ENCODE results near the gene EP300. TPM values are rescaled to one million over a fixed set of nuclear protein-coding genes. Genes with fewer than 3 reads are reported as not detected.
"Not testable (repeated sequence)": the region's sequence is repeated elsewhere in the genome, so short reads cannot be mapped to it uniquely, and the experiment has no call there.

EP300 gene
- total RNA-seq, 1 donor from 2014 or later = 30.5 TPM

DNA sequence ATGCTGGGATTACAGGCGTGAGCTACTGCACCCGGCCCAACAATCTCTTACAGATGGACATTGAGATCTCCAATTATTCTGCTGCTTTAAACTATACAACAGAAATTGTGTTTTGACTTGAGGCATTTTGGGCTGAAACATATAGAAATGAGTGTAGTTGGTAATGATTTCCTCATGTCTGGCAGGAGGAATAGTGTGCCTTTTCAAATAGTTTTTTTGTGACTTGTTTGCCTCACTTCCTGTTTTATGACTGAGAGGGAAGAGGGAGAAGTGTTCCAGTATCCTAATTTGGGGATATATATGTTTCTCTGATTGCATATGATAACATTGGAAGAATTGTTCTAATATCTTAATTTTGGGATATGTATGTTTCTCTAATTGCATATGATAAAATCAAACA, 40.2 kb downstream of the EP300 start:
- ATAC-seq (no peak), DNase-seq (no peak)
- intact Hi-C loops (cut with micrococcal nuclease) = no loop called here

DNA sequence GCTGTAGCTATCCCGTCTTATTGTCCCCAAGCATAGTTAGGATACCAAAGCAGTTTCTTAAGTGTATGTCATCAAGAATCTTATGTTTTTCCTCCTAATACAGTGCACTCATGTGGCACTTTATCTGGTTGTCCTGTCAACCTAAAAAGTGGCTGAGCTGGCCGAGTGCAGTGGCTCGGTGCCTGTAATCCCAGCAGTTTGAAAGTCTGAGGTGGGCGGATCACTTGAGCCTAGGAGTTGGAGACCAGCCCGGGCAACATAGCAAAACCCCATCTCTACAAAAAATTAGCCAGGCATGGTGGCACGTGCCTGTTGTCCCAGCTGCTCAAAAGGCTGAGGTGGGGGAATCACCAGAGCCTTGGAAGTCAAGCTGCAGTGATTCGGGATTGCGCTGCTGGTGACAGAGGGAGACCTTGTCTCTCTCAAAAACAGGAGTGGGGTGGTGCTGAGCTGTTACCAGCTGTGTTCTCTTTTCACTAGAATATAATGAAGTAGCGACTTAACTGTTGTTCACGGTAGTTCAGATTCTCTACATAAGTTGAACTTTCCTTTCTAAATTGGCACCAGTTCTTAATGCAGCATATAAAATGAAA, 48.1 kb downstream of the EP300 start:
- intact Hi-C loops (cut with micrococcal nuclease) = loop anchor here (10.0 kb wide), 1 partner anchor 216 kb away; no protein-coding TSS in a partner anchor
- ATAC-seq = peak; percentile 76
- DNase-seq = no peak

DNA sequence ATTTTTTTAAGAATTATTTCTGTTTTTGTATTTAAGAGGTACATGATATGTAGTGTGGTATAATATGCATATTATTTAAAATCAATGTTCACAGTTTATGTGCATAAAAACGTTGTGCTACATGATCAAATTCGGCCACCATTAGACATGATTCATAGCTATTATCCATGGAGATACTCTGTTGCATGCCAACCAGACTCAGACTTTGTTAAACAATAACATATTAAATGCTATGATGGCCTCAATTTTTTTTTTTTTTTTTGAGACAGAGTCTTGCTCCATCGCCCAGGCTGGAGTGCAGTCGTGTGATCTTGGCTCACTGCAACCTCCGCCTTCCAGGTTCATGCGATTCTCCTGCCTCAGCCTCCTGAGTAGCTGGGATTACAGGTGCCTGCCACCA, 53.5 kb downstream of the EP300 start:
- intact Hi-C loops (cut with micrococcal nuclease) = loop anchor here (10.0 kb wide), 1 partner anchor 221 kb away; no protein-coding TSS in a partner anchor
- ATAC-seq, DNase-seq: not testable (repeated sequence)

DNA sequence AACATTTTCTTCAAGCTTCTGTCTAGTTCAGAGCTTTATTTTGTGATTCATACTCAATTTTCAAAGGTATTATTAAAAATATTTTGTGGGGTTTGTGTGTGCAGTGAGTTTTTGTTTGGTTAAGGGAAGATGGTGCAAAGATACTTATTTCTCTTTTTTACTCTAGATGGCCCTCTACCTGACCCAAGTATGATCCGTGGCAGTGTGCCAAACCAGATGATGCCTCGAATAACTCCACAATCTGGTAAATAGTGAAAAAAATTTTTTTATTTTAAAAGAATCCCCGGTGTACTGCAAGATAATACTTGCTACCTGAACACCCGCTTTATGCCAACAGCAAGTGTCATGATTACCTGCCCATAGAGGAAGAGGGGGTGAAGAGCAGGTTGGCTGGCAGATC, 54.2 kb downstream of the EP300 start:
- DNase-seq (no peak), ATAC-seq (no peak)
- intact Hi-C loops (cut with micrococcal nuclease) = loop anchor here (10.0 kb wide), 1 partner anchor 222 kb away; no protein-coding TSS in a partner anchor

DNA sequence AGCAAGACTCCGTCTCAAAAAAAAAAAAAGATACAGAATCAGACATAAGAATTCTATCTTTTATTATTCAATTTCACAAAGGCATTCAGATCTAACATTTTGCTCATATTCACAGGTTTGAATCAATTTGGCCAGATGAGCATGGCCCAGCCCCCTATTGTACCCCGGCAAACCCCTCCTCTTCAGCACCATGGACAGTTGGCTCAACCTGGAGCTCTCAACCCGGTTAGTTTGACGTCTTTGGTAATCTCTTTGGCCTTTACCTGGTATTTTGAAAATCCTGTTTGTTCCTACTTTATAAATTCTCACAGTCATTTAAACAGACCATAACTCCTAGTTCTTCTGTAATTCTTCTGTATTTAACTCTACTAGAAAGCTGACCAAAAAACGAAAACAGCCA, 55.3 kb downstream of the EP300 start:
- DNase-seq = no peak
- intact Hi-C loops (cut with micrococcal nuclease) = loop anchor here (10.0 kb wide), 1 partner anchor 223 kb away; no protein-coding TSS in a partner anchor
- no peak for ATAC-seq

GRCh38 chr22:41152902-41153301, 60.5 kb downstream of the EP300 start:
- ATAC-seq = no peak
- DNase-seq = no peak
- intact Hi-C loops (cut with micrococcal nuclease) = no loop called here

GRCh38 chr22:41157083-41157482, 64.7 kb downstream of the EP300 start:
- DNase-seq = no peak
- intact Hi-C loops (cut with micrococcal nuclease) = no loop called here
- peak; percentile 64 for ATAC-seq

DNA sequence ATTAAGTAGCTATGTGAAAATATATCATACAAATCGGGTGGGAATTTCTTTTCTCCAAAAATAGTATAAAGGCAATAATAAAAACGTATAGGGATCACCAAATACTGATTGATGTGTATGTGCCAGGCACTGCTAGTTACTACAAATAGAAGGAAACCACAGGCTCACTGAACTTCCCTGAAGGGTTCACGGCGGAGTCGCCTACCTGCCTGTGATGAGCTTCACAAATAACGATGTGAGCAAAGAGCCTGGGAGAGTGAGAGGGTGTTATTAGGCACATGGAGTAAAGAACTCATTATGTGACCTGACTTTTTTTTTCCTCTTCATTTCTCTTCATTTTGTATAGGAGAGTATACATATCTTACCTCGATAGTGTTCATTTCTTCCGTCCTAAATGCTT, 76.8 kb downstream of the EP300 start:
- DNase-seq (no peak), ATAC-seq (no peak)
- intact Hi-C loops (cut with micrococcal nuclease) = no loop called here

DNA sequence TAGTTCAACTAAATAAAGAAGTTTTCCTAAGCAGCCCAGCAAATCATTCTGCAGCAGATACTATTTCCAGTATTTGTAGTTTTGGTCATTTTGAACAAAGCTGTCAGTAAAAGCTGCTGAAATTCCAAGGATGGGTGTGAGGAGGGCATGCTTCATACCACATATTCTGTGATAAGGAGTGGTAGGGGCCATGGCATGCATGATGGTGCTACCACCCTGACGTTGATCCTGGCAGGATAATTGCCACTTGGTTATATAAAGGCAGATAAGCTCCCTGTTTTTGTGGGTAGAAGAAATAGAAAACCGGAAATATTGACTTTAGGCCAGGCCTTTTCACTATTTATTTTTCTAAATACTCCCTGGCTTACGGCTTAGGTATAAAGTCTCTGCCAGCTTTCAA, 79.6 kb downstream of the EP300 start:
- intact Hi-C loops (cut with micrococcal nuclease) = no loop called here
- ATAC-seq (no peak), DNase-seq (no peak)

DNA sequence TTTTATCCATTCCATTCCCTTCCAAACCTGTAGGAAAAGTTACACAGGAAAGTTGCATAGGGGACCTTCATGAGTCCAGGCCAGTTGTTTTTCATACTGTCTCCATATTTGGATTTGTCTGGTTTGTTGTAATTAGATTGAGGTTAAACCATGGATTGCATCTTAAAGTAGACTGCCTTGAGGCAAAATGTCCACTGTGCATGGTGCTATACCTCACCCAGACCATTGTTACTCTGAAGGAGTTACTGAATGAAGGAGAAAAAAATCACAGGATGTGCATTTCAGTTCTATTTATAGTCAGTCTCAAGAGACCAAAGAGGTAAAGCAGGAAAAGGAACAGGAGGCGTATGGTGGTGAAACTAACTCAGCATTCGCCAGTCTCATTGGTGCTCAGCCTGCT, 83.2 kb downstream of the EP300 start:
- DNase-seq (no peak), ATAC-seq (peak; percentile 12)
- intact Hi-C loops (cut with micrococcal nuclease) = no loop called here

DNA sequence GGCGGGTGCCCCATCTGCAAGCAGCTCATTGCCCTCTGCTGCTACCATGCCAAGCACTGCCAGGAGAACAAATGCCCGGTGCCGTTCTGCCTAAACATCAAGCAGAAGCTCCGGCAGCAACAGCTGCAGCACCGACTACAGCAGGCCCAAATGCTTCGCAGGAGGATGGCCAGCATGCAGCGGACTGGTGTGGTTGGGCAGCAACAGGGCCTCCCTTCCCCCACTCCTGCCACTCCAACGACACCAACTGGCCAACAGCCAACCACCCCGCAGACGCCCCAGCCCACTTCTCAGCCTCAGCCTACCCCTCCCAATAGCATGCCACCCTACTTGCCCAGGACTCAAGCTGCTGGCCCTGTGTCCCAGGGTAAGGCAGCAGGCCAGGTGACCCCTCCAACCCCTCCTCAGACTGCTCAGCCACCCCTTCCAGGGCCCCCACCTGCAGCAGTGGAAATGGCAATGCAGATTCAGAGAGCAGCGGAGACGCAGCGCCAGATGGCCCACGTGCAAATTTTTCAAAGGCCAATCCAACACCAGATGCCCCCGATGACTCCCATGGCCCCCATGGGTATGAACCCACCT, 84.7 kb downstream of the EP300 start:
- DNase-seq (no peak), ATAC-seq (peak; percentile 16)
- intact Hi-C loops (cut with micrococcal nuclease) = no loop called here

GRCh38 chr22:41177622-41178424, 85.4 kb downstream of the EP300 start:
- ATAC-seq = no peak
- DNase-seq = no peak
- intact Hi-C loops (cut with micrococcal nuclease) = no loop called here

DNA sequence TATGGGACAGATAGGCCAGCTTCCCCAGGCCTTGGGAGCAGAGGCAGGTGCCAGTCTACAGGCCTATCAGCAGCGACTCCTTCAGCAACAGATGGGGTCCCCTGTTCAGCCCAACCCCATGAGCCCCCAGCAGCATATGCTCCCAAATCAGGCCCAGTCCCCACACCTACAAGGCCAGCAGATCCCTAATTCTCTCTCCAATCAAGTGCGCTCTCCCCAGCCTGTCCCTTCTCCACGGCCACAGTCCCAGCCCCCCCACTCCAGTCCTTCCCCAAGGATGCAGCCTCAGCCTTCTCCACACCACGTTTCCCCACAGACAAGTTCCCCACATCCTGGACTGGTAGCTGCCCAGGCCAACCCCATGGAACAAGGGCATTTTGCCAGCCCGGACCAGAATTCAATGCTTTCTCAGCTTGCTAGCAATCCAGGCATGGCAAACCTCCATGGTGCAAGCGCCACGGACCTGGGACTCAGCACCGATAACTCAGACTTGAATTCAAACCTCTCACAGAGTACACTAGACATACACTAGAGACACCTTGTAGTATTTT, 86.1 kb downstream of the EP300 start:
- intact Hi-C loops (cut with micrococcal nuclease) = no loop called here
- ATAC-seq = peak; percentile 74
- DNase-seq = peak; percentile 78

DNA sequence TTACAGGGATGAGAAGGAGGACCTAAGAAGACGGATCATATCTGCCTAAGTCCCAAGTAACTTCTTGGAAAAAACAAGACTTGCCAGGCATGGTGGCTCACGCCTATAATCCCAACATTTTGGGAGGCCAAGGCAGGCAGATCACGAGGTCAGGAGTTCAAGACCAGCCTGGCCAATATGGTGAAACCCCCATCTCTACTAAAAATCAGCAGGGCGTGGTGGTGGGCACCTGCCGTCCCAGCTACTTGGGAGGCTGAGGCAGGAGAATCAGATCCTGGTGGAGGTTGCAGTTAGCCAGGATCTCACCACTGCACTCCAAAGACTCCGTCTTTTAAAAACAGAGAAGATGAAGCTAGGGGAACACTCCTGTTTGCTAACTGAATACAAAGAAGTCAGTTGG, 88.0 kb downstream of the EP300 start:
- intact Hi-C loops (cut with micrococcal nuclease); ATAC-seq: not testable (repeated sequence)

DNA sequence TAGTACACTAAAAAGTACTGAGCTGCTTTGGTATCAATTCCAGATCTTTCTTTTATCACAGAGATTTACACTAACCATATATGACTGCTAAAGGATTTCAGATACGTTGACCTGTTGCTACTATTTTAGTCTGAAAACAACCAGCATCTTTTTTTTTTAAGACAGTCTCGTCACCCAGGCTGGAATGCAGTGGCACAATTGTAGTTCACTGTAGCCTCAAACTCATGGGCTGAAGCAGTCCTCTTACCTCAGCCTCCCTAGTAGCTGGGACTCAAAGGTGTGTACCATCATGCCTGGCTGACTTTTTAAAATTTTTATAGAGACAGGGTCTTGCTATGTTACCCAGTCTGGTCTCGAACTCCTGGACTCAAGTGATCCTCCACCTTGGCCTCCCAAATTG, 88.5 kb downstream of the EP300 start:
- intact Hi-C loops (cut with micrococcal nuclease) = no loop called here
- ATAC-seq (no peak), DNase-seq (no peak)

More for the DNA sequence above, 88.0 kb downstream of the EP300 start:
- not testable (repeated sequence) for DNase-seq

GRCh38 chr22:41181349-41182241, 89.2 kb downstream of the EP300 start:
- no peak for DNase-seq
- intact Hi-C loops (cut with micrococcal nuclease) = no loop called here
- no peak for ATAC-seq

DNA sequence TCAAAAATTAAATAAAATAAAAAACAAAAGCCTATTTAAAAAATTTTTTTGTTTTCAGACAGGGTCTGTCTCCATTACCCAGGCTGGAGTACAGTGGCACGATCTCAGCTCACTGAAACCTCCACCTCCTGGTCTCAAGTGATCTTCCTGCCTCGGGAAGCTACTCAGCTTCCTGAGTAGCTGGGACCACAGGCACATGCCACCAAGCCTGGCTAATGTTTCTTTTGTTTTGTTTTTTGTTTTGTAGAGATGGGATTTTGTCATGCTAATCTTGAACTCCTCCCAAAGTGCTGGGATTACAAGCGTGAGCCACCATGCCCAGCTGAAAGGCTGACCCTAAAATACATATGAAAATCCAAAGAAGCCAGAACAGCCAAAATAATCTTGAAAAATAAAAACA, 92.3 kb downstream of the EP300 start:
- DNase-seq = no peak
- ATAC-seq = no peak
- intact Hi-C loops (cut with micrococcal nuclease) = no loop called here

DNA sequence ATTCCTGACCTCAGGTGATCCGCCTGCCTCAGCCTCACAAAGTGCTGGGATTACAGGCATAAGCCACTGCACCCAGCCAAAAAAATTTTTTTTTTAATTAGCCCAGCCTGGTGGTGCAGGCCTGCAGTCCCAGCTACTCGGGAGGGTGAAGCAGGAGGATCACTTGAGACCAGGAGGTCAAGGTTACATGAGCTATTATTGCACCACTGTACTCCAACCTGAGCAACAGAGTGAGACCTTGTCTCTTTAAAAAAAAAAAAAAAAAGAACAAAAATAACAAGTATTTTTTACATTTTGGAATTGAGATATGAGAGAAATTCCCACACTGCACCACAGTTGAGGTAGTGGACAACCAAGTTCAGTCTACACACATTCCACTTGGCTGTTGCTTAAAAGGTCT, 99.1 kb downstream of the EP300 start:
- intact Hi-C loops (cut with micrococcal nuclease) = no loop called here
- ATAC-seq = no peak

DNA sequence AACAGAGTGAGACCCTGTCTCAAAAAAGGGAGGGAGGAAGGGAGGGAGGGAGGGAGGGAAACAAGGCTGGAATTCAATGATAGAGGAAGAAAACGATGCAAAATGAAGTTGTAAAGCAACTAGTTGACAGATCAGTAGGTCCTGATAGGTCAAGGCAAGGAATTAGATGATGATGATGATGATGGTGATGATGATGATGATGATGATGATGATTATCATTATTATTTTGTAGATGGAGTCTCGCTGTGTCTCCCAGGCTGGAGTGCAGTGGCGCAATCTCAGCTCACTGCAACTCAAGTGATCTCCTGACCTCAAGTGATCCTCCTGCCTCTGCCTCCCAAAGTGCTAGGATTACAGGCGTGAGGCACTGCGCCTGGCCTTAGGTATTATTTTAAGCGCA, 101.4 kb downstream of the EP300 start:
- no peak for ATAC-seq
- DNase-seq = no peak
- intact Hi-C loops (cut with micrococcal nuclease) = no loop called here

More for the DNA sequence above, 99.1 kb downstream of the EP300 start:
- no peak for DNase-seq
